ENCODE data around the gene GAL.

GAL gene

DNA sequence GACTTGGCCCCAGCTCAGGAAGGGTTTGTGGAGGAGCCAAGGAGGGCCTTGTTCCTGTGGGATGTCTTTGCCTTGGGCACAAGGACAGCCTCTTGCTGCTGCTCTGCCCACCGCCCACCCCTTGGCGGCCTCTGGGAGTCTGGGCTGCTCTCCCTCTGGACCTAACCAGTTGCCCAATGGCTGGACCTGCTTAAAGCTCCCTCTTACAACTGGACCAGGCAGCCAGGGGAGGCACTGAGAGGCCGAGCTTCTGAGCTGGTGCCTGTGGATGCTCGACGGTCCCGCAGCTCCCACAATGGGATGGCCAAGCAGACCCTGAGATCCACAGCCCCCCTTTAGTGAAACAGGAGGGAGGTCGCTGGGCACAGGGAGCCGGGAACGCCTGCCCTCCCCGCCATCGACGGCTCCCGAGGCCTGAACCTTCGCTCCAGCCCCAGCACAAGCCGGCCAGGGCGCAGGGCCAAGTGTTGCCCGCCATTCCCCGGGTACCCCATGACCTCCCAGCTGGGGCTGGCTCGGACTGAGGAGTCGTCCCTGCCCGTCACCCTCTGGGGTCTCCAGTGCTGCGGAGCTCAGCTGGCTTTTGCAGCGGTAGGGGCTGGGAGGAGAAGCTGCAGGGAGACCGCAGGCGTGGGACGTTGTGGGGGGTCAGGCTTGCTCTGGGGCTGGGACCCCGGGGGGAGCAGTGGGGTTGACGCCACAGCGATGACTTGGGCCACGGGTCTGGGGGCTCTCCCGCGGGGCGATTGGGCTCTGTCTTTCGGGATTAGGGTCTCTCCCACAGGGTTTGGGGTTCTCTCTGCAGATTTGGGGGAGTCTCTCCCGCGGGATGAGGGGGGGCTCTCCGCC is 584 bp upstream of the GAL start:
- H3K4me1 ChIP-seq (ENCODE audit: low read length), result no peaks in the 10 kb centered on the region
- H2AFZ ChIP-seq (ENCODE audit: low read depth, low read length), result no peak overlapping the region
- H3K27ac ChIP-seq (ENCODE audit: low read length), result no peak overlapping the region
- H3K4me3 ChIP-seq (ENCODE audit: low read length), result no peak overlapping the region
- no peaks in the 10 kb centered on the region for H3K9me3 ChIP-seq (ENCODE audit: insufficient read depth, low read length)
- no peak overlapping the region for H3K4me2 ChIP-seq (ENCODE audit: low read length)
- no peaks in the 10 kb centered on the region for H3K36me3 ChIP-seq (replicated peaks; ENCODE audit: low read depth, low read length)
- no peak for TF ChIP-seq EZH2phosphoT487 (IDR thresholded peaks at IDR 0.05; ENCODE audit: low read depth)
- peaks cover 9% of the 10 kb centered on the region; the same call in 1 of the 2 replicates for H3K27me3 ChIP-seq (ENCODE audit: low read depth, low read length)
- no peak overlapping the region for H3K9ac ChIP-seq (ENCODE audit: low read length)
- no peaks in the 10 kb centered on the region for H4K20me1 ChIP-seq (ENCODE audit: insufficient read depth, low read length)
- H3K79me2 ChIP-seq (ENCODE audit: low read length), result no peaks in the 10 kb centered on the region

DNA sequence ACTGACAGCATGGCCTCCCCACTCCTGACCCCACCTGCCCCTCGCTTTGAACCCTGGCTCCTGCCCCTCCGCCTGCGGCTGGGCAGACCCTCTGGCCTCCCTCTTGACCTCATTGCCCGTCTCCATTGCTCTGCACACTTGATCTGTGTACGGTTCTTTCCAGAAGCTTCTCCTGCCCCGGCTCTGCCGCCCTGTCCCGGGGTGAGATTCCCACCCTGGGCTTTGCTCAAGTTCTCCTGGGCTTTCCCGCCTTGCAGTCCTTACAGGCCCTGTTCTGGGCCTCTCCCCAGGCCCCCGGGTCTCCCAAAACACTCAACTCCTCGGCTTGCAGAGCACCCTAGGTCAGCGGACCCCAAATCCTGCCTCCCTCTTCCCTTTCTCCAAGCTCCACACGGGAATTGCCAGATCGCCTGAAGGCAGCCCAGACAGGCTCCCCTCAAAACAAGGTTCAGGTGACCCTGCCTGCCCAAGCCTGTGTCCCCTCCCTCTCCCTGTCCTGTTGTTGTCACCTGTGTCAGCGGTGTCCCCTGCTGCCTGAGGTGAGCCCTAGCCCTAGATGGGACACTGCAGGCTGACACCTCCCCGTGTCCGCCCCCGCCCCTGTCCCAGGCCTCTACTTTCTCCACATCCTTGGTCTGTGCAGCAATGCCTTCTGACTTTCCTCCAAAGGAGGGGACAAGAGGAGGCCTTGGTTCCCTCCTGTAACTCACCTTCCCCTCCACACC is 1.5 kb downstream of the GAL start:
- Histone ChIP-seq H3K36me3 (replicated peaks; ENCODE audit: low read depth, low read length) (no peaks in the 10 kb centered on the region), H3K4me1 (ENCODE audit: low read length) (no peaks in the 10 kb centered on the region), H3K27me3 (ENCODE audit: low read depth, low read length) (peaks cover 17% of the 10 kb centered on the region; the same call in 1 of the 2 replicates), H3K9ac (ENCODE audit: low read length) (no peak overlapping the region), H3K79me2 (ENCODE audit: low read length) (no peaks in the 10 kb centered on the region), H3K4me2 (ENCODE audit: low read length) (no peak overlapping the region), H3K4me3 (ENCODE audit: low read length) (no peak overlapping the region), H4K20me1 (ENCODE audit: insufficient read depth, low read length) (no peaks in the 10 kb centered on the region), H3K27ac (ENCODE audit: low read length) (no peak overlapping the region), H2AFZ (ENCODE audit: low read depth, low read length) (no peak overlapping the region), H3K9me3 (ENCODE audit: insufficient read depth, low read length) (no peaks in the 10 kb centered on the region)
- TF ChIP-seq, protein P1, sequence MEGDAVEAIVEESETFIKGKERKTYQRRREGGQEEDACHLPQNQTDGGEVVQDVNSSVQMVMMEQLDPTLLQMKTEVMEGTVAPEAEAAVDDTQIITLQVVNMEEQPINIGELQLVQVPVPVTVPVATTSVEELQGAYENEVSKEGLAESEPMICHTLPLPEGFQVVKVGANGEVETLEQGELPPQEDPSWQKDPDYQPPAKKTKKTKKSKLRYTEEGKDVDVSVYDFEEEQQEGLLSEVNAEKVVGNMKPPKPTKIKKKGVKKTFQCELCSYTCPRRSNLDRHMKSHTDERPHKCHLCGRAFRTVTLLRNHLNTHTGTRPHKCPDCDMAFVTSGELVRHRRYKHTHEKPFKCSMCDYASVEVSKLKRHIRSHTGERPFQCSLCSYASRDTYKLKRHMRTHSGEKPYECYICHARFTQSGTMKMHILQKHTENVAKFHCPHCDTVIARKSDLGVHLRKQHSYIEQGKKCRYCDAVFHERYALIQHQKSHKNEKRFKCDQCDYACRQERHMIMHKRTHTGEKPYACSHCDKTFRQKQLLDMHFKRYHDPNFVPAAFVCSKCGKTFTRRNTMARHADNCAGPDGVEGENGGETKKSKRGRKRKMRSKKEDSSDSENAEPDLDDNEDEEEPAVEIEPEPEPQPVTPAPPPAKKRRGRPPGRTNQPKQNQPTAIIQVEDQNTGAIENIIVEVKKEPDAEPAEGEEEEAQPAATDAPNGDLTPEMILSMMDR (IDR thresholded peaks at IDR 0.05; ENCODE audit: low read depth, low read length), result no peak
- no peak for TF ChIP-seq EZH2phosphoT487 (IDR thresholded peaks at IDR 0.05; ENCODE audit: low read depth)

DNA sequence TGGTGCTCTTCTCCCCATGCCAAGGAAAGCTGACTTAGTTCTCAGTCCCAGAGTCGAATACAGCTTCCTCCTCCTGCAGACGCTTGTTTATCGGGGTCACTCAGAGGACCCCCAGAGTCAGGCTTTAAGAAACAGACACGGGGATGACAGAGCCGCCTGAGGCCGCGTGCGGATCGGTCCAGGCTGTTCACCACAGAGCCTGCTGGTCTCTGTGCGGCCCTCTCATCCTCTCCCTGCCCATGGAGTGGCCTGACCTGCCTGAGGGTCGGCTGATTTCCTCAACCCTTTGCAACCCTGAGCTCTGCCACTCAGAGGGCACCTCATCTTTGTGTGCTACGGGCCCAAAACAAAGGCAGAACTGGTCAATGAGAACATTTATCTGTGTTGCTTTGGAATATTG is 2.1 kb downstream of the GAL start:
- Histone ChIP-seq H3K4me2 (ENCODE audit: low read length) (no peak overlapping the region), H3K9me3 (ENCODE audit: insufficient read depth, low read length) (no peaks in the 10 kb centered on the region), H3K79me2 (ENCODE audit: low read length) (no peaks in the 10 kb centered on the region), H3K27me3 (ENCODE audit: low read depth, low read length) (peaks cover 17% of the 10 kb centered on the region; the same call in 1 of the 2 replicates), H3K36me3 (replicated peaks; ENCODE audit: low read depth, low read length) (no peaks in the 10 kb centered on the region), H3K9ac (ENCODE audit: low read length) (no peak overlapping the region), H3K4me1 (ENCODE audit: low read length) (no peaks in the 10 kb centered on the region), H4K20me1 (ENCODE audit: insufficient read depth, low read length) (no peaks in the 10 kb centered on the region), H3K27ac (ENCODE audit: low read length) (no peak overlapping the region), H3K4me3 (ENCODE audit: low read length) (no peak overlapping the region), H2AFZ (ENCODE audit: low read depth, low read length) (no peak overlapping the region)
- TF ChIP-seq EZH2phosphoT487 (IDR thresholded peaks at IDR 0.05; ENCODE audit: low read depth), result no peak
- TF ChIP-seq, protein P1 (IDR thresholded peaks at IDR 0.05; ENCODE audit: low read depth, low read length), result no peak

DNA sequence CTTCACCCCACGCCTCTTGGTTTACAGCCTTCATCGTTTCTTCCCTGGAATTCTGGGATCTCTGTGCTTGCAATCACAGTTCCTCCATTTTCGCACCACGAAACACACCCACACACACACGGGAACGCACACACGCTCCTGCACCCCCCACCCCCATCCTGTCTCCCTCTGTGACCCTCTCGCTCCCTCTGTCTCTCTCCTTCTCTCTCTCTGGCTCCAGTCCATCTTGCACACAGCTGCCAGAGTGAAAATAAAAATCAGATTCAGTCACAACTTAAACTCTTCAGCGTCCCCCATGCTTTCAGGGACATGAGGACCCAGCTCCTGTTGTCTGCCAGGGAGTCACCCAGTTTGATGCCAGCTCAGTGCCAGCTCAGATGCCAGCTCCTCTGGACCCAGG is 3.0 kb downstream of the GAL start:
- Histone ChIP-seq H3K27me3 (ENCODE audit: low read depth, low read length) (peaks cover 17% of the 10 kb centered on the region; the same call in 1 of the 2 replicates), H3K4me2 (ENCODE audit: low read length) (no peak overlapping the region), H3K36me3 (replicated peaks; ENCODE audit: low read depth, low read length) (no peaks in the 10 kb centered on the region), H3K9ac (ENCODE audit: low read length) (no peak overlapping the region), H3K9me3 (ENCODE audit: insufficient read depth, low read length) (no peaks in the 10 kb centered on the region), H4K20me1 (ENCODE audit: insufficient read depth, low read length) (no peaks in the 10 kb centered on the region), H2AFZ (ENCODE audit: low read depth, low read length) (no peak overlapping the region), H3K4me1 (ENCODE audit: low read length) (no peaks in the 10 kb centered on the region), H3K4me3 (ENCODE audit: low read length) (no peak overlapping the region), H3K79me2 (ENCODE audit: low read length) (no peaks in the 10 kb centered on the region), H3K27ac (ENCODE audit: low read length) (no peak overlapping the region)
- no peak for TF ChIP-seq EZH2phosphoT487 (IDR thresholded peaks at IDR 0.05; ENCODE audit: low read depth)
- TF ChIP-seq, protein P1 (IDR thresholded peaks at IDR 0.05; ENCODE audit: low read depth, low read length), result no peak
